Measurements from ENCODE around the gene TSPOAP1.

The TSPOAP1 gene

GRCh38 chr17:58301504-58302150 lies 27.0 kb downstream of the TSPOAP1 start:
- no peak for DNase-seq

DNA sequence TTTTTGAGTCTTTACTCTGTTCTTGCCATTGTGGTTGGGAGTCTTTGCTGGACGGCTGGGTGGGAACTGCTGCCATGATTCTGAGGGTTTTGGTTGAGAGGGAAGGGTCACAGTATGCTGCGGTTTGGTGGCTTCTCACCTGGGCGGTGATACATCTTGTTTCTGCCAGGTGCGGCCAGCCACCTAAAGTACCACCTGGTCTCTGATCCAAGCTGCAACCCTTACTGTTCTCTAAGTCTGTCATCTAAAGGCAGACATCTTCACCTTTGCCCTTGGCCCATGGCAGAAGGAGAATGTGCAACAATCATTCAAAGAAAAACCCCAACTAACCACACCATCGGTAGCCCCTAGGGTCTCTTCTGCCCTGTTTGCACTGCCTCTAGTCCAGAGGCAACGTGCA lies 28.3 kb downstream of the TSPOAP1 start:
- no peak for DNase-seq

DNA sequence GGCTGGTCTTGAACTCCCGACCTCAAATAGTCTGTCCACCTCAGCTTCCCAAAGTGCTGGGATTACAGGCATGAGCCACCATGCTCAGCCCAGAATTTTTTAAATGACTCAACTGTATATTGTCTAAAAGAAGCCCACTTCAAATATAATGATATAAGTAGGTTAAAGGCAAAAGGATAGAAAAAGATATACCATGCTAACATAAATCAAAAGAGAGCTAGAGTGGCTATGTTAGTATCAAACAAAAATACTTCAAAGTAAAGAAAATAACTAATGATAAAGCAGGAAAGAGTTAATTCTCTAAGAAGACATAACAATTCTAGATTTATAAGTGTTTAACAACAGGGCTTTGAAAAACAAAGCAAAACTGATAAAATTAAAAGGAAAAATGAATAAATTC lies 34.6 kb downstream of the TSPOAP1 start:
- DNase-seq: no peak

- no peak for DNase-seq
These were observed 37.3 kb downstream of the TSPOAP1 start for GRCh38 chr17:58291246-58291645.

- no peak for DNase-seq
These were observed 38.7 kb downstream of the TSPOAP1 start for GRCh38 chr17:58289869-58290268.

- DNase-seq: no peak
These were observed 43.2 kb downstream of the TSPOAP1 start for GRCh38 chr17:58285422-58285810.

DNA sequence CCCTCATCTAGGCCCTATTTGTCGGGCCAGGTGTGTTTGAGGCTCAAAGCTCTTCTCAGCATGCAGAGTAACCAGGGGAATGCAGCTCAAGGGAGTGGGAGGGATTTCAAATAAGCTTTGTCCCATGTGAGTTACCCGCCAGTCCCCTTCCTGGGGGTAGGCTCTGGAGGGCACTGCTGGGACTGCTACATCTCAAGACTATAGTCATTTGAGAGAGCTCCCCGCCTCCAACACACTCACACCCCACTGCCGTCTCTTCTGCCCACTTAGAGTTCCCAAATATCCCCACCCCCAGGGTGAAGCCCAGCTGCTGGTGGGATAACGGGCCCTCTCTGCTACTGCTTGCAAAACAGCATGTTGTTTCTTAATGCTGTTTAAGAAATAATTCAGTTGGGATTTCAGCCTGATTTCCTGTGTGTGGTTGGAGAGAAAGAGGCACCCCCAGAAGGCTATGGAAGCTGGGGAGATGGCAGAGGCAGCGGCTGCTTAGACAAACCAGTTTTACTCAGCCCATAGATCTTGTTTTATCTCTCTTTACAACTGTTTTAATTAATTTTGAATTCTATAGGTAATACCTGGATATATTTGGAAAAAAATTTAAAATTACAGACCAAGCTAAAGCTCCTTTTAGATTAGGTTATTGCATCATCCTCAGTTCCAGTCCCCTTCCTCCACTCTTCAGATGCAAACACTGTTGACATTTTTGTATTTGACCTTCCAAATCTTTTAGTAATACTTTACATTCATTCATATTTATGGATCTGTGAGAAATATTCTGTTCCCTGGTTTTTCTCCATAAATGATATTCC lies 43.8 kb downstream of the TSPOAP1 start:
- DNase-seq: no peak

DNA sequence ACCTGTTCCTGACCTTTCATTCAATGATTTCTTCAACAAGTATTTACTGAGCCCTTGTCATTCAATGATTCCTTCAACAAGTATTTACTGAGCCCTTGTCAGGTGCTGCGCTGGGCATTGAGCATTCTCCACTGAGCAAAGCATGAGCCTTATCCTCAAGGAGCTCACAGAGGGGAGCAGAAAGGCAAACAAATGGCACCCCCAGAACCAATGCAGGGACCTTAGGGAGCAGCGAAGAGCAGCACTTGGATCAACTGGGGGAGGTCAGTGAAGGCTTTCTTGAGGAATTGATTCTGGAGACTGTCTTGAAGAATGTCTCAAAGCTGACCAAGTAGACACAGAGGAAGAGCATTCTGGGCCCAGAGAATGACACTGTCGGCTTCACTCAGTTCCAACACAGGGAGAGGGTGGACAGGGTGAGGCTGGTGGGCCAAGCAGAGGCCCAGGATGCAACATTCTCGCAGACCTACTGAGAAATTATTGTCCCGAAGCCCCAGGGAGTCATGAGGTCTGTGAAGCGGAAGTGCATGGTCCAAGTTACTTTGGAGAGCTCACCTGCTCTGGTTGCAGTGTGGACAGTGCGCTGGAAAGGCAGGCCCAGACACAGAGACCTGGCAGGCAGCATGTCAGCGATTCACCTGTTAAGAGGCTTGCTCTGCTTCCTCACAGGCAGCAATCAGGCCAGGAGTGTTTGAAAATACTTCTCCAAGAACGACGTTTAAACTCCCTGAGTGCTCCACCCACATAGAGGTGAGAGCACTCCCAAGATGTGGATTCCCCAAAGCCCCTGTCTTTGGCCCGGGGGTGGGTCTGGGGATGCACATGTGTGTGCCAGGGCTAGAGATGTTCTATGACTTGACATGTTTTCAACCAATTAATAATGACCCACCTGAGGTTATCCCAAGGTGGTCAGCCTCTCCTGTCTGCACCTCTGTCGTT lies 44.7 kb downstream of the TSPOAP1 start:
- DNase-seq: no peak

- no peak for DNase-seq
These were observed 46.2 kb downstream of the TSPOAP1 start for GRCh38 chr17:58282442-58282841.

- no peak for DNase-seq
These were observed 47.0 kb downstream of the TSPOAP1 start for GRCh38 chr17:58281511-58282011.

- no peak for DNase-seq
These were observed 47.9 kb downstream of the TSPOAP1 start, which contains the start of gene MPO for GRCh38 chr17:58280480-58281217. Gene MPO (minus strand): TSS chr17:58280935. CDS start chr17:58280758, 177 bp downstream.

DNA sequence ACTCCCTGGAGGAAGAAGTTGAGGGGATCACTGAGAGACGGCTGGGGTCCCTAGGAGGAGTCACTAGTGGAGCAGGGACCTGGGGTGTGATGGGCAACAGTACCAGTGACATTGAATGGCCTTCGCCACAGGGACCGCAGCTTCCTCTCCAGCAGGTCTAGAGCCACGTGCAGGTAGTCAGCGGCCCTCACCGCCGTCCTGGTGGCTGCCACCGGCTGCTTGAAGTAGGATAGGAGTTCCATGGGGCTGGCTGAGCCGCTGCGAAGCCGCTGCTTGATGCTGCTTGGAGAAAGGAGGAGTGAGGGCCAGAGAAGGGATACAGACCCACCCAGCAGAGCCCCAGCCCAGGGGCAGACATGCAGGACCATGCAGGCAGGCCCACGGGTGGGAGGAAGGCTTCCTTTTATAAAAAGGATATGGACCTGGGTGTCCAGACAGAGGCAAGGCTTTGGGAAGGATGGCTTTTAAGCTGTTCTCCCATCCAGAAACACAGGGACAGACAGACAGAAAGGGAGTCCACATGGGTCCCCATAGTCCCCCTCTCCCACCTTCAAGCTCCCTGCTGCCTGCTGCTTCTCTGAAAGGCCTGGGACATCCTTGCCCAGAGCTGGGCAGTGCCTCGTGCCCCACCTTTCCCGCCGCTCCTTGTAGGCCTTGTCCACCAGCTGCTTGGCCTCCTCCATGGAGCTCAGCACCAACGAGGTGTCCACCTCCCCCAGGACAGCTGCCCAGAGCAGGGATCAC lies 48.7 kb downstream of the TSPOAP1 start:
- DNase-seq: no peak

DNA sequence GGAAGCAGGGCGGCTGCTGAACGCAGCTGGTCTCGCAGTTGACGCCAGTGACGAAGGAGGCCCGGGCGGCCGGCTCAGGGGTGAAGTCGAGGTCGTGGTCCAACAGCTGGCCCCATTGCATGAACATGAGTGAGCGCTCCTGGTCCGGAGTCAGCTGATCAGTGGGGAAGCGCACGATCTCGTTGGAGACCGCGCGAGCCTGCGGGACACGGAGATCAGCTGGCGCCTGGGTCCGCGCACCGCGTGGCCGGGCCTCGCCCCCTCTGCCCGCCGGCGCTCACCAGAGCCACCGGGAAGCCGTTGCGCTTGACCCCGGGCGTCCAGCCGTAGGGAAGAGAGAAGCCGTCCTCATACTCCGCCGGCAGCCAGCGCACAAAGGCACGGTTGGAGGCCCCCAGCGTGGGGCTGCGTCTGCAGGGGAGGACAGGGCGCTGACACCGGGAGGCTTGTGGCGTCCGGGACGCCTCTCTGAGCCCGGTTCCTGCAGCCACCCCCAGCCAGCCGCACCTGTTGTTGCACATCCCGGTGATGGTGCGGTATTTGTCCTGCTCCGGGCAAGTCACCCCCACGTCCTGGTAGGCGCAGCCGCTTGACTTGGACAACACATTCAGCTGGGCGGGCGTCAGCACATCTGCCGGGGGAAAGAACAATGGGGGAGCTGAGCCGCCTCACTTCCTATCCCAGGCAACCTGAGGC lies 49.4 kb downstream of the TSPOAP1 start:
- DNase-seq: no peak

DNA sequence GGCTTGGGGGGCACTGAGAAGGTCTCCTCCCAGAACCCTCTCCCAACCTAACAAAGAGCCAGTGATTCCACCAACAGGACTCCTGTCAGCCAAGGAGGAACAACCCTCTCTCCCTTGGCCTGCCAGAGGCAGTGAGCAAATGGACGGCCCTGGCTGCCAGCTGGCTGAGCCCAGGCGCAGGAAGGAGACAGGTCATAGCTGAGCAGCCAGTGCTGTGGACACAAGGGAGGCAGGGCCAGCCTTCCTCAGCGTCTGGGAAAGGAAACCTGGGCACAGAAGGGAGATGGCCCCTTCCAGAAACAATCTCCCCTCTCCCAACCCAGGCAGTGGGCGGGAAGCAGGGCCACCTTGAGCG lies 50.0 kb downstream of the TSPOAP1 start:
- DNase-seq: no peak

- DNase-seq: no peak
These were observed 50.6 kb downstream of the TSPOAP1 start for GRCh38 chr17:58277802-58278595.

GRCh38 chr17:58277107-58277801 lies 51.3 kb downstream of the TSPOAP1 start:
- no peak for DNase-seq

GRCh38 chr17:58276423-58276822 lies 52.2 kb downstream of the TSPOAP1 start:
- no peak for DNase-seq

- DNase-seq: no peak
These were observed 53.2 kb downstream of the TSPOAP1 start for GRCh38 chr17:58275417-58275816.

DNA sequence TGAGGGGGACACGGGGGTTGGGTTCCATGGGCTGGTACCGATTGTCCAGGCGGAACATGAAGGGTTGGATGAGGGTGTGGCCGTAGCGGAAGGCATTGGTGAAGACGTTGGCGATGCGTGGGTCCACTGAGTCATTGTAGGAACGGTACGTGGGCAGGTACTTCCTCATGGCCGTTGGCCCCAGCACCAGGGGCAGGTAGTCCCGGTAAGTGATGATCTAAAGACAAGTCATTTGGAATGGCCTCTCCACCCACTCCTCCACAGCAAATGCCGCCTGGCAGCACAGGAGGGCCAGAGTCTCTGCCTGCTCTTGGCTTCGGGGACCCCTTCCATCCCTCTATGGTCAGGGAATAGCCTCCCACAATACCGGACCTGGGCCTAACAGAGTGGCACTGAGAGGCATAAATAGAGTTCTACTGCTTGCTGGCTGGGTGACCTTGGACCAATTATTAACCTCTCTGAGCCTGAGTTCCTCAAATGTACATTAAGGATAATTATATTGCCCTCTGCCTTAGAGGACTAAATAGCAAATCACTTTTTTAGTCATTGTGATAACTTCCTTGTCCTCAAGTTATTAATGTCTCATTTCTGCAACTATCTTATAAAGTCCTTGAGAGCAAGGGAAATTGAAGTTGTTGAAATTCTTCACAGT lies 55.0 kb downstream of the TSPOAP1 start:
- no peak for DNase-seq

Data from activated CD4-positive, alpha-beta T cell treated with anti-CD3 and anti-CD28 coated beads for 1 hour (primary cell).